ENCODE data around the gene ARL6IP4.

DNA sequence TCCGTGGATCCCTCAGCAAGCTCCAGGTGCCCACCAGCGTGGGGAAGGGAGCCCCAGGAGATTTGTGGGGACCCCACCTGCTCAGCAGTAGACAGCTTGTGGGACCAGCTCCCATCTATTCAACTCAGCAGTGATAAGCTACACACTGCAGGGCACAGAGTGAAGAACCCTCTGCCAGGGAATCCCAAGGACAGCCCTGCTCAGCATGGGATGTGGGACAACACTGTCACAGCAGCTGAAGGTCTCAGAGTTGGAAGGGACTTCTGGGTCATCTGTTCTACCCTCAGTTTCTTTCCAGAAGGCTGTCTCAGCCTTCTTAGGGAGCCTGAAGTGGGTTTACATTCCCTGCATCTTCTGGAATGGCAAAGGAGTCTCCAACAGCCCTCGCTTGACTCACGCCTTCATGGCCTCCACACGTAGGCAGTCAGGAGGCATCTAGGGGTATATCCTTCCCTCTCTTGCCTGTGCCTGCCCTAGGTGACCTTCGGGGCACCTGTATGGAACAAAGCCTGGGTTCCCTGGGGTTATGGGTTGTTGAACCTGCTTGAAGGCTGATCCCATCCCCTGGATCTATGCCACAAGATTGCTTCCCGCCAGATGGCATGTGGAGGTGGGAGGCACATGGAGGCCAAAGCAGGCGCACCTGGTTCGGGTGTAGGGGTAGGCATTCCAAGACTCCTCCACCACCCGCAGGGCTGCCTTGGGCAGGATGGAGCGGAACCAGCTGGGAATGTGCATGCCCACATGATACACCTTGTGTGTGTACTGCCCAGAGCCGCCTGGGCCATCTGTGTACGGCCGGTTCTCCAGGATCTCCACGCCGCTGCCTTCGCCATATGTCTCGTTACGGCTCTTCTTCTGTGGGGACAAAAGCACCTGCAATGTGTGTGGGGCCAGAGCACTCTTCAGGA, 33.0 kb downstream of the ARL6IP4 start:
- TF ChIP-seq, protein P1, sequence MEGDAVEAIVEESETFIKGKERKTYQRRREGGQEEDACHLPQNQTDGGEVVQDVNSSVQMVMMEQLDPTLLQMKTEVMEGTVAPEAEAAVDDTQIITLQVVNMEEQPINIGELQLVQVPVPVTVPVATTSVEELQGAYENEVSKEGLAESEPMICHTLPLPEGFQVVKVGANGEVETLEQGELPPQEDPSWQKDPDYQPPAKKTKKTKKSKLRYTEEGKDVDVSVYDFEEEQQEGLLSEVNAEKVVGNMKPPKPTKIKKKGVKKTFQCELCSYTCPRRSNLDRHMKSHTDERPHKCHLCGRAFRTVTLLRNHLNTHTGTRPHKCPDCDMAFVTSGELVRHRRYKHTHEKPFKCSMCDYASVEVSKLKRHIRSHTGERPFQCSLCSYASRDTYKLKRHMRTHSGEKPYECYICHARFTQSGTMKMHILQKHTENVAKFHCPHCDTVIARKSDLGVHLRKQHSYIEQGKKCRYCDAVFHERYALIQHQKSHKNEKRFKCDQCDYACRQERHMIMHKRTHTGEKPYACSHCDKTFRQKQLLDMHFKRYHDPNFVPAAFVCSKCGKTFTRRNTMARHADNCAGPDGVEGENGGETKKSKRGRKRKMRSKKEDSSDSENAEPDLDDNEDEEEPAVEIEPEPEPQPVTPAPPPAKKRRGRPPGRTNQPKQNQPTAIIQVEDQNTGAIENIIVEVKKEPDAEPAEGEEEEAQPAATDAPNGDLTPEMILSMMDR (IDR thresholded peaks at IDR 0.05) = no peak
- no peak for TF ChIP-seq POLR2A (IDR thresholded peaks at IDR 0.05)

All from lower leg skin (tissue), 3 donors.